ENCODE results near the gene NRCAM.

NRCAM gene

DNA sequence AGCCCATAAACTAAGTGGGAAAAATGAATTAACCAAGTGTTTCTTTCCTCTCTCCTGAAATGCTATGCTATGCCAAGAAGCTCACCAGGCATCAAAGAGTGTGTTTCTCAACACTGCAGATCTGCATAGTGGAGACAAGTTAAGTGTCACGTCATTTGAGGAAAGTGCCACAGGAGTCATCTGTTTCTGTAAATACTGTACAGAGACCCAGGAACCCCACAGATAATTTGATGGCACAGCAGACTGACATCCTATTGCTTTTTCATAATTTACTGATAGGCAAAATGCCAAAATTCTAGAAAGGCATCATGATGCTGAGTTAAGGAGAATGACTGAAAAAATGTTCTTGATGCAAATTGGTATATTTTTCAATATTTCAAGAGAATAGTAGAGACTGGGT, 124.3 kb downstream of the NRCAM start:
- Histone ChIP-seq H3K27me3 (ENCODE audit: control insufficient read depth in 1 of 2, insufficient read depth in 2 of 2, low read length in 2 of 2) (no peaks in the 10 kb centered on the region), H3K4me1 (ENCODE audit: control insufficient read depth in 1 of 2, insufficient read depth in 2 of 2, low read length in 2 of 2) (no peaks in the 10 kb centered on the region), H3K4me3 (ENCODE audit: low read depth in 1 of 2, low read length in 2 of 2) (no peak overlapping the region), H3K9me3 (ENCODE audit: control insufficient read depth in 1 of 2, low read length in 2 of 2) (no peaks in the 10 kb centered on the region), H3K36me3 (ENCODE audit: control insufficient read depth in 1 of 2, insufficient read depth in 2 of 2, low read length in 2 of 2) (no peaks in the 10 kb centered on the region), H3K9ac (ENCODE audit: low read depth in 1 of 2, low read length in 2 of 2) (no peak overlapping the region), H3K27ac (ENCODE audit: low read depth, low read length) (no peak overlapping the region)

DNA sequence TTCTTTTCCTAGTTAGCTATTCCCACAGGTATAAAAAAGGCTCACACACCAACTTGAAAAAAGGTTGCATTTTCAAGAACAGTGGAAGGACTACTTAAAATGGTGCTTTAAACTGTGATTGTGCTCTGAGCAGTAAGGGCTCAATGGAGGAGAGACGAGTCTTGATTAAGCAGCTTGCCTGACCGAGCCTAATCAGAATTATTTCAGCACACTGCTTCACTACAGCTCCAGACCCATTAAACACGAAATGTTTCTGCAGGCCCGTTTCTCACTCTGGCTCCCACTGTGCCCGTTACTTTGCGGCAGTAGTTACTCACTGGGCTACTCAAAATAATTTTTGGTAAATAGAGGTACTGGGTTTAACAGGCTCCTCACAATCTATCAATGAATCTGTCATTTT, 126.0 kb downstream of the NRCAM start:
- H3K36me3 ChIP-seq (ENCODE audit: control insufficient read depth in 1 of 2, insufficient read depth in 2 of 2, low read length in 2 of 2): no peaks in the 10 kb centered on the region
- H3K27ac ChIP-seq (ENCODE audit: low read depth, low read length): no peak overlapping the region
- H3K4me3 ChIP-seq (ENCODE audit: low read depth in 1 of 2, low read length in 2 of 2): no peak overlapping the region
- no peaks in the 10 kb centered on the region for H3K9me3 ChIP-seq (ENCODE audit: control insufficient read depth in 1 of 2, low read length in 2 of 2)
- H3K27me3 ChIP-seq (ENCODE audit: control insufficient read depth in 1 of 2, insufficient read depth in 2 of 2, low read length in 2 of 2): no peaks in the 10 kb centered on the region
- H3K9ac ChIP-seq (ENCODE audit: low read depth in 1 of 2, low read length in 2 of 2): no peak overlapping the region
- H3K4me1 ChIP-seq (ENCODE audit: control insufficient read depth in 1 of 2, insufficient read depth in 2 of 2, low read length in 2 of 2): no peaks in the 10 kb centered on the region

DNA sequence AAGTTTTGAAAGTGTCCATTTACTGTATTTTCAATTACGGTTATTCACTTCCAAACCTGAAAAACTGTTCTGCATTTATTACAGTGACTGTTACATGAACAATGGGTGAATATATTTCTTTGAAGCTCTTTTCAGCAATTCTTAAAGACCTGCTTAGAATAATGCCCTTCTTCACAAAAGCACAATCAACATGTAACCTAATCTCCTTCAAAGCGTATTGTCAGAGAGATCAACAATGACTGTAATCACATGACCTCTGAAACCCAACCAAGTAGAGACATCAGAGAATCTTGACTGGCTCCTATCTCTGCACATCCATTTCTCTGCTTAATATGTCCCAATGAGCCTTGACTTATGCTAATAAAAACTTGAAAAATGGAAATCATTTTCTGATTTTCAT, 126.7 kb downstream of the NRCAM start:
- Histone ChIP-seq H3K9ac (ENCODE audit: low read depth in 1 of 2, low read length in 2 of 2) (no peak overlapping the region), H3K4me3 (ENCODE audit: low read depth in 1 of 2, low read length in 2 of 2) (no peak overlapping the region), H3K9me3 (ENCODE audit: control insufficient read depth in 1 of 2, low read length in 2 of 2) (no peaks in the 10 kb centered on the region), H3K4me1 (ENCODE audit: control insufficient read depth in 1 of 2, insufficient read depth in 2 of 2, low read length in 2 of 2) (no peaks in the 10 kb centered on the region), H3K27ac (ENCODE audit: low read depth, low read length) (no peak overlapping the region), H3K36me3 (ENCODE audit: control insufficient read depth in 1 of 2, insufficient read depth in 2 of 2, low read length in 2 of 2) (no peaks in the 10 kb centered on the region), H3K27me3 (ENCODE audit: control insufficient read depth in 1 of 2, insufficient read depth in 2 of 2, low read length in 2 of 2) (no peaks in the 10 kb centered on the region)

DNA sequence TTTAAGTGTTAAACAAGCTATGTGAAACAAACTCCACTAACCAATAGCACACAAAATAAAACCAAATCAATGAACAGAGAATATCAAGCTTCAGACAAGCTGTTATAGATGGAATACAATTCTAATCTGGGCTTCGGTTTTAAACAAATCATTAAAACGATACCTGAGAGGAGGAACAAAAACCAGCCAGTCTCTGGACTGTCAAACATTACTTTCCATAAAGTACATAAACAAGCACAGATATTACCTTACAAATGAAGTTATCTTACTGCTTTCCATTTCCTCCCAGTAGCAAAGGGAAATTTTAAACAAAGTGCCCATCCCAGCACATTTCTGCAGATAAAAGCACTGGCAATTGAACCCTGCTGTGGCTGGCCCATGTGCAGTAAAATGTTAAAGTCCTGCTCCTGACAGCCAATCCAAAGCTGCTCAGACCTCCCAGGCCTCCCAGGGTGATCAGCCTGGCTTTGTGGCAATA, 128.0 kb downstream of the NRCAM start:
- H3K9me3 ChIP-seq (ENCODE audit: control insufficient read depth in 1 of 2, low read length in 2 of 2): no peaks in the 10 kb centered on the region
- no peaks in the 10 kb centered on the region for H3K4me1 ChIP-seq (ENCODE audit: control insufficient read depth in 1 of 2, insufficient read depth in 2 of 2, low read length in 2 of 2)
- H3K9ac ChIP-seq (ENCODE audit: low read depth in 1 of 2, low read length in 2 of 2): no peak overlapping the region
- H3K27me3 ChIP-seq (ENCODE audit: control insufficient read depth in 1 of 2, insufficient read depth in 2 of 2, low read length in 2 of 2): no peaks in the 10 kb centered on the region
- no peaks in the 10 kb centered on the region for H3K36me3 ChIP-seq (ENCODE audit: control insufficient read depth in 1 of 2, insufficient read depth in 2 of 2, low read length in 2 of 2)
- H3K27ac ChIP-seq (ENCODE audit: low read depth, low read length): no peak overlapping the region
- H3K4me3 ChIP-seq (ENCODE audit: low read depth in 1 of 2, low read length in 2 of 2): no peak overlapping the region

DNA sequence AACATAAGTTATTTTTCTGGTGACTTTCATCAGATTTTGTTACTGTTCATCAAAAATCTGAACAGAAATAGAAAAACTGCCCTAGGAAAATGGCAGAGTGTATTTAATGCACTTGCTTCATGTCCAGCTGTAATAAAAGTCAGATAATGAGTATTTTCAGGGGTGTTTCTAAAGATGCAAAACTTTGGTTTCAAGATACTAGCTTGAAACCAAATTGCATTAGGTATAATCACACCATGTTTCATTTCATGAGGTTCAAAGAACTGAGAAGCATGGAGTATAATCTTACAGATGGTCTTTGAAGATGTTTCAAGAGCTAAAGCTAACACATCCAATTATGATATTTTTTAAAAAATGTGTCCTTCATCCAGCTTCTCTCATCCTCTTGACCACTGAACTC, 128.9 kb downstream of the NRCAM start:
- no peaks in the 10 kb centered on the region for H3K4me1 ChIP-seq (ENCODE audit: control insufficient read depth in 1 of 2, insufficient read depth in 2 of 2, low read length in 2 of 2)
- no peaks in the 10 kb centered on the region for H3K36me3 ChIP-seq (ENCODE audit: control insufficient read depth in 1 of 2, insufficient read depth in 2 of 2, low read length in 2 of 2)
- no peak overlapping the region for H3K9ac ChIP-seq (ENCODE audit: low read depth in 1 of 2, low read length in 2 of 2)
- no peak overlapping the region for H3K27ac ChIP-seq (ENCODE audit: low read depth, low read length)
- H3K9me3 ChIP-seq (ENCODE audit: control insufficient read depth in 1 of 2, low read length in 2 of 2): no peaks in the 10 kb centered on the region
- H3K27me3 ChIP-seq (ENCODE audit: control insufficient read depth in 1 of 2, insufficient read depth in 2 of 2, low read length in 2 of 2): no peaks in the 10 kb centered on the region
- no peak overlapping the region for H3K4me3 ChIP-seq (ENCODE audit: low read depth in 1 of 2, low read length in 2 of 2)

DNA sequence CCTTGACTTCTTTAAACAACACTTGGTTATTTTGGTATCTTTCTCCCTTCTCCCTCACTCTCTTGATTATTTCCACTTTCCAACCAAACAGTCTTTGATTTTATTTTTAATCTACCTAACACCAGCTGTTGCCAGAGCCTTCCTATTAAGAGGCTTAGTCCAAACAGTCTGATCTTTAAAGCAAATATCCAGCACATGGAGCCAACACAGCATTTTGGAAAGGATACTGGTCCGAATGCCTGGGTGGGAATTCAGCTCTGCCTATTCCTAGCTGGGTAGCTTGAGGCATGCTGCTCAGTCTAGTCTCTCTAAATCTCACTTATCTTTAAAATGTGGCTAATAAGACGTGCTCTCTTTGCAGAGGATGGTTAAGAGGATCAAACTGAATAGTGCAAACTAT, 129.3 kb downstream of the NRCAM start:
- H3K27me3 ChIP-seq (ENCODE audit: control insufficient read depth in 1 of 2, insufficient read depth in 2 of 2, low read length in 2 of 2): no peaks in the 10 kb centered on the region
- no peaks in the 10 kb centered on the region for H3K9me3 ChIP-seq (ENCODE audit: control insufficient read depth in 1 of 2, low read length in 2 of 2)
- H3K9ac ChIP-seq (ENCODE audit: low read depth in 1 of 2, low read length in 2 of 2): no peak overlapping the region
- no peak overlapping the region for H3K27ac ChIP-seq (ENCODE audit: low read depth, low read length)
- H3K36me3 ChIP-seq (ENCODE audit: control insufficient read depth in 1 of 2, insufficient read depth in 2 of 2, low read length in 2 of 2): no peaks in the 10 kb centered on the region
- no peak overlapping the region for H3K4me3 ChIP-seq (ENCODE audit: low read depth in 1 of 2, low read length in 2 of 2)
- H3K4me1 ChIP-seq (ENCODE audit: control insufficient read depth in 1 of 2, insufficient read depth in 2 of 2, low read length in 2 of 2): no peaks in the 10 kb centered on the region

DNA sequence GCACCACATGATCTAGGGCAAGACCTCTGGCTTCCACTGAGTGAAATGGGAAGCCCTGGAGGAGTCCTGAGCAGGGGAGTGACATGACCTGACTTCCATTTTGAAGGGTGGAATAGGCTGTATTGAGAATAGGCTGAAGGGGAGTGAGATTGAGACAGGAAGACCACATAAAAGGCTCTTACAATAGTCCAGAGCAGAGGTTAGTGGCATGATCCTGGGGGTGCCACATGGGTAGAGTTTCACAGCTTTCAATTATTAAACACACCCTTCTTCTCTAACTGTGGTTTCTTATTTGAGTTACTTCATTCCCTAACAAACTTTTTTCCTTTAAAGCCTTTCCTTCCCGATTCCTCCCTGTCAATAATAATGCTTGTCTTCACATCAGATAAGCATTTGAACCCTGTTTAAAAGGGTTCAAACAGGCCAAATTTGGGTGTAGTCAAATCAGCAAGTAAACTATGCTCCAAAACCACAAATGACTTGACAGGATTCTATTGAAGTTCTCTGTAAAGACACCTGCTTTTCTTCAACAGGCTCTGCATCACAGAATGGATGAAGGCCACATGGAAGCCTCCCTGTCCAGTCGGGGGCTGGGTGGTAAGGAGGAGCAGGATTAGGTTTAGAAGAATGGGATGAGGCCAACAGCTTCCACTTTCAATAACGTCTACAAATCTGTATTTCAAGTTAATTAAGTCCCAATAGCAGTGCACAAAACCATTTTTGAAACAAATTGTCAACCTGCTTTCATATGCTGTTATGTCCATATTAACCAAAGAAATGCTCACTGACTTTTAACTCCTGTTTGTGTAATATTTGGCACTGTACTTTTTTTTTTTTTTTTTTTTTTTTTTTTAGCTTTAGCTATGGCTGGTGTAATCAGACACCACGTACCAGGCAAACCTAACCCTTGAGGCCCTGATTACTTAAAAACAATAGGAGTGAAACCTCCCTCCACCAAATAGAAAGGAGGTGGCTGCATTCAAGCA, 131.9 kb downstream of the NRCAM start:
- no peak overlapping the region for H3K9ac ChIP-seq (ENCODE audit: low read depth in 1 of 2, low read length in 2 of 2)
- H3K36me3 ChIP-seq (ENCODE audit: control insufficient read depth in 1 of 2, insufficient read depth in 2 of 2, low read length in 2 of 2): no peaks in the 10 kb centered on the region
- H3K27ac ChIP-seq (ENCODE audit: low read depth, low read length): no peak overlapping the region
- H3K4me1 ChIP-seq (ENCODE audit: control insufficient read depth in 1 of 2, insufficient read depth in 2 of 2, low read length in 2 of 2): no peaks in the 10 kb centered on the region
- no peak overlapping the region for H3K4me3 ChIP-seq (ENCODE audit: low read depth in 1 of 2, low read length in 2 of 2)
- H3K9me3 ChIP-seq (ENCODE audit: control insufficient read depth in 1 of 2, low read length in 2 of 2): no peaks in the 10 kb centered on the region
- no peaks in the 10 kb centered on the region for H3K27me3 ChIP-seq (ENCODE audit: control insufficient read depth in 1 of 2, insufficient read depth in 2 of 2, low read length in 2 of 2)

DNA sequence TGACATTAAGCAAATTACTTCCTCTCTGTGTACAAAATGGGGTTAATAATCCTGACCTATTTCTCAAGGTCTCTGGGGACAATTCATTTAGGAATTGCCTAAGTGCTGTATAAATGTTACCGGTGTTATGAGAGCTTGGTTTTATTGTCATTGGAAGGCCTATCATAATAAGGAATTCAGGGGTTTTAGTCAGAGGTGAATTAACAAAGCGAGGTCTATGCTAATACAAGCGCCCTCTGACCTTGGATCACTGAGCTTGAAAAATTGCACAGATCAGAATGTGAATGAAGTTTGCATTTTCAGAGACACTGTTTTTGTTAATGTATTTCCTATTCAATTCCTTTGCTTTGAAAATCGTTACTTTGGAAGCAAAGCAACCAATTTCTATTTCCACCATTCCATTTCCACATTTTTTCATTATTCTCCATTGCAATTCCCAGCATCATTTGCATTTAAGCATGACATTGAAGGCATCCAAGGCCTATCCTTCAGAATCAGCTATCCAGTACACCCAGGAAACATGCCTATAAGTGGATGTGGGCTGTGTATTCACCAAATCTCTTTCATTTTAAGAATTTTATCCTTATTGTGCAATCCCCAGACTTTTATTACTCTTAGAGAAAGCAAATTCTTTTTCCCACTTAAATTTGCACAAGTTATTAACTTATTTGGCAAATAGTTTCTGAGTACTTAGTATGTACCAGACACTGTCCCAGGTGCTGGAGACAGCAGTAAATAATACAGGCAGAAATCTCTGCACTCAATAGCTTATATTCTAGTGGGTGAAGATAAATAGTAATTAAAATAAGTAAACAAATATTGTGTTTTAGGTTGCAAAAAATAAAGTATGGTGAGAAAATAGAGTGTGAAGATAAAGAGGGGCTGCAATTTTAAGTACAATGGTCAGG, 133.1 kb downstream of the NRCAM start:
- Histone ChIP-seq H3K27me3 (ENCODE audit: control insufficient read depth in 1 of 2, insufficient read depth in 2 of 2, low read length in 2 of 2) (no peaks in the 10 kb centered on the region), H3K27ac (ENCODE audit: low read depth, low read length) (no peak overlapping the region), H3K4me1 (ENCODE audit: control insufficient read depth in 1 of 2, insufficient read depth in 2 of 2, low read length in 2 of 2) (no peaks in the 10 kb centered on the region), H3K9ac (ENCODE audit: low read depth in 1 of 2, low read length in 2 of 2) (no peak overlapping the region), H3K36me3 (ENCODE audit: control insufficient read depth in 1 of 2, insufficient read depth in 2 of 2, low read length in 2 of 2) (no peaks in the 10 kb centered on the region), H3K4me3 (ENCODE audit: low read depth in 1 of 2, low read length in 2 of 2) (no peak overlapping the region), H3K9me3 (ENCODE audit: control insufficient read depth in 1 of 2, low read length in 2 of 2) (no peaks in the 10 kb centered on the region)

DNA sequence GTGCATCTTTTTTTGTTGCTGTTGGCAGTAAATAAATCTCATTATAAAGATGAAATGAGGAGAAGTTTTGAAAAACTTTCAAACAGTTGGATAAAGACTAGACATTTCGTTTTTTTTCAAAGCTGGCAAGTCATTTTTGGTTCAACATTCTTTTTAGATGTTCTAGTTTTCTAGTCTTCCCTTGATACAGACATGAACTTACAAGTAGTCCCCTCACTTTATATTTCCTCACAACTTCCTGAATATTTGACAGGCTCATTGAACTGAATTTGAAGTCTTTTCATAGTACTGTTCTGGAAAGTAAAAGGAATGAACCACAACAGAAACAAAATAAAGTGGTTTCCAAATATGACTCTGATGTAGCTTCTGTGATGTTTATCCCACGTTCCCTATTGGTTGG, 134.2 kb downstream of the NRCAM start:
- no peaks in the 10 kb centered on the region for H3K27me3 ChIP-seq (ENCODE audit: control insufficient read depth in 1 of 2, insufficient read depth in 2 of 2, low read length in 2 of 2)
- H3K4me3 ChIP-seq (ENCODE audit: low read depth in 1 of 2, low read length in 2 of 2): no peak overlapping the region
- H3K4me1 ChIP-seq (ENCODE audit: control insufficient read depth in 1 of 2, insufficient read depth in 2 of 2, low read length in 2 of 2): no peaks in the 10 kb centered on the region
- no peaks in the 10 kb centered on the region for H3K9me3 ChIP-seq (ENCODE audit: control insufficient read depth in 1 of 2, low read length in 2 of 2)
- H3K27ac ChIP-seq (ENCODE audit: low read depth, low read length): no peak overlapping the region
- H3K9ac ChIP-seq (ENCODE audit: low read depth in 1 of 2, low read length in 2 of 2): no peak overlapping the region
- H3K36me3 ChIP-seq (ENCODE audit: control insufficient read depth in 1 of 2, insufficient read depth in 2 of 2, low read length in 2 of 2): no peaks in the 10 kb centered on the region

DNA sequence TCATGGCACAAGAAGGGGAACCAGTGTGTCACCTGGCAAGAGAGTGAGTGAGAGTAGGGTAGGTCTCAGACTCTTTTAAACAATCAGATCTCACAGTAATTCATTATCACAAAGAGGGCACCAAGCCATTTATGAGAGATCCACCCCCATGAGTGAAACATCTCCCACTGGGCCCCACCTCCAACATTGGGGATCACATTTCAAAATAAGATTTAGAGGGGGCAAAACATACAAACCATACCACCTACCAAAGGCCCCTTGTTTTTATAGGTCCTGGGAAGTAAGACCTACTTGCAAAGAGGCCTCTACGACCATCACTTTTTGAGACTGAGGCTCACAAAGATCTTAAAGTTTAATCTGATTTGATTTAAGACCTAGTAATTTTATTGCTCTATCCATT, 134.9 kb downstream of the NRCAM start:
- no peaks in the 10 kb centered on the region for H3K36me3 ChIP-seq (ENCODE audit: control insufficient read depth in 1 of 2, insufficient read depth in 2 of 2, low read length in 2 of 2)
- H3K4me3 ChIP-seq (ENCODE audit: low read depth in 1 of 2, low read length in 2 of 2): no peak overlapping the region
- no peak overlapping the region for H3K9ac ChIP-seq (ENCODE audit: low read depth in 1 of 2, low read length in 2 of 2)
- H3K4me1 ChIP-seq (ENCODE audit: control insufficient read depth in 1 of 2, insufficient read depth in 2 of 2, low read length in 2 of 2): no peaks in the 10 kb centered on the region
- H3K27me3 ChIP-seq (ENCODE audit: control insufficient read depth in 1 of 2, insufficient read depth in 2 of 2, low read length in 2 of 2): no peaks in the 10 kb centered on the region
- no peaks in the 10 kb centered on the region for H3K9me3 ChIP-seq (ENCODE audit: control insufficient read depth in 1 of 2, low read length in 2 of 2)
- H3K27ac ChIP-seq (ENCODE audit: low read depth, low read length): no peak overlapping the region
